IgD-negative memory B cell (primary cell): ENCODE data around the gene KLF11. TPM values are rescaled to one million over a fixed set of nuclear protein-coding genes. Genes with fewer than 3 reads are reported as not detected.

Experiments used
- H3K27ac Mint-ChIP-seq, 3 donors: one replicate each; pipeline ENCODE4 v1.8.0; 2020 to 2022; ENCODE audit warnings: mild to moderate bottlenecking in 3 of 3, mixed read lengths in 3 of 3, moderate library complexity in 1 of 3
- H3K27me3 Mint-ChIP-seq: one replicate; pipeline ENCODE4 v1.8.0; 2021; ENCODE audit warnings: mixed read lengths
- H3K36me3 Mint-ChIP-seq: one replicate; pipeline ENCODE4 v1.8.0; 2020; ENCODE audit warnings: mild to moderate bottlenecking, mixed read lengths
- H3K4me1 Mint-ChIP-seq, 3 donors: one replicate each; pipeline ENCODE4 v1.8.0; 2020 to 2022; ENCODE audit warnings: mixed read lengths in 3 of 3, mild to moderate bottlenecking in 1 of 3
- H3K4me3 Mint-ChIP-seq, 4 donors: one replicate each; pipeline ENCODE4 v1.8.0; 2020 to 2022; ENCODE audit warnings: mild to moderate bottlenecking in 4 of 4, mixed read lengths in 4 of 4, moderate library complexity in 3 of 4
- H3K9me3 Mint-ChIP-seq, 3 donors: one replicate each; pipeline ENCODE4 v1.8.0; 2020 to 2021; ENCODE audit warnings: mixed read lengths in 3 of 3, mild to moderate bottlenecking in 1 of 3
- polyA plus RNA-seq: library from polyadenylated mRNA; unstranded; fragments of 300-500 nt; fragmentation: Illumina TruSeq; gene quantifications from one replicate; pipeline ENCODE4 v1.2.3, GENCODE V29; 2021

KLF11 gene
- polyA plus RNA-seq, 1 donor from 2014 or later = 13.9 TPM

DNA sequence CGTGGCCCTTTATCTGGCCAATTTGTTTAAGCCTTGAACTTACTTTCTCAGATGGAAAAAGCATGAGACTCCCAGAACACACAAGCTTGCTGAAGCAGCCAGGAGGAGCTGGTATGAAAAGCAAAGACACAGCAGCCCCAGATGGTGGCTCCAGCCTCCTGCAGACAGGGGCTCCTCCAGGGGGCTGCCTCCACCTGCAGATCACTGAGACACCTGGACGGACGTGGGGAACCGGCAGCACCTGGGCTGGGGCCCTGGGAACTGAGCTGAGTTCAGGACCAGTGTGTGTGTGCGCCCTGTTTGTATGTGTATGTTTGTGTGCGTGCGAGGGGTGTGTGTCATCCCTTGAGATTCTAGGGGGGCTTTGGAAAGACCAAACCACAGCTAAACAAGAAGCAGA is 28.2 kb downstream of the KLF11 start:
- H3K27ac Mint-ChIP-seq = no peak overlapping the region
- H3K4me1 Mint-ChIP-seq = peaks cover 3 to 4% (median 4%) of the 10 kb centered on the region in 3 donors
- H3K27me3 Mint-ChIP-seq = peaks cover 24% of the 10 kb centered on the region
- H3K4me3 Mint-ChIP-seq = peak overlapping the region in 1 of 4 donors; percentile 68
- H3K9me3 Mint-ChIP-seq = peaks cover 0 to 8% (median 4%) of the 10 kb centered on the region in 3 donors
- peaks cover 2% of the 10 kb centered on the region for H3K36me3 Mint-ChIP-seq

DNA sequence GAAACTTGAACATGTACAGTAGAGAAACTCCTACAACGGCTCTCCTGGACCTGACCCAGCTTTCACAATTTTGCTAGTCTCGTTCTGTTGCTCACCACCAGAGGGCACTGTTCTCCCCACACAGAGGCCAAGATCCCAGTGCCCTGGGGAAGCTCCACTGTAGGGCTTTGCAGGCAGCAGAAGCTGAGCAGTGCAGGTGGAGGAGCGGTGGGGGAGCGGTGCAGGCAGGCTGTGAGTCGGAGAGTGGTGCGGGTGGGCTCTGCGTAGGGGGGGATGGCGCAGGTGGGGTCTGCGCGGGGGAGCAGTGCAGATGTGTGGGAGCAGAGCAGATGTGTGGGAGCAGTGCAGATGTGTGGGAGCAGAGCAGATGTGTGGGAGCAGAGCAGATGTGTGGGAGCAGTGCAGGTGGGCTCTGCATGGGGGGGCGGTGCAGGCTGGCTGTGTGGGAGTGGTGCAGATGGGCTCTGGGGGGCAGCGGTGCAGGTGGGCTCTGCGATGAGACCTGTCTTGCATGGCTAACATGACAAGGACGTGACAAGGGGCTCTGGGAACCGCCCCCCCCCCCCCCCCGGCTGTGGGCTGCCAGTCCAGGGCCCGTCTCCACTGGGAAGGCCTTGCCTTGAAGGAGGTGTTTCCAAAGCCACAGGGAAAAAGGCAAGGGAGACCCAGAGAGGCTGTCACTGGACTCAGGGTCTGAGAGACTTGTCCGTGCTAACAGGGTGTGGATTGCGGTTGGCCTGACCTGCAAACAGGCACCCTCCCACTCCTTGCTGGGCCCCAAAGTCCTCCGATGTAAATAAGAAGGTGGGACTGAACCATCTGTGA is 29.5 kb downstream of the KLF11 start:
- Mint-ChIP-seq H3K9me3 (peaks cover 0 to 5% (median 2%) of the 10 kb centered on the region in 3 donors), H3K4me3 (no peak overlapping the region), H3K36me3 (peaks cover 2% of the 10 kb centered on the region), H3K27me3 (peaks cover 34% of the 10 kb centered on the region), H3K27ac (no peak overlapping the region), H3K4me1 (peaks cover 3 to 8% (median 4%) of the 10 kb centered on the region in 3 donors)

DNA sequence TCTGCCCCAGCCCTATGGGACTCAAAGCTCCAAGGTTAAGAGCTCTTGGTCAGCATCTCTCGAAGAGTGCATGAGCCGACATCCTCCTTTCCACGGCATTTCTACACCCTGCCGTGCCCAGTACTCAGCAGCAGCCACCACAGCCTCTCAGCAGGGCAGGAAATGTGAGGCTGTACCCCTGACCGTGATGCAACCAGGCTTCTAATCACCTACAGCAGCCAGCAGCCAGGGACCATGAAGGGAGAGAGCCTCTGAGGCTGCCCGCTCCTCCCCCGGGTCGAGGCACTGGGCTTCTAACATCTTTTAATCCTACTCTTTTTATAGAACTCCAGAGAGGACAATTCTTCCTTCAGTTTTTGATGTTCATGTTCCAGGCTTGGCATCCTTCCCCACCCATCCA is 30.4 kb downstream of the KLF11 start:
- peaks cover 4 to 8% (median 7%) of the 10 kb centered on the region in 3 donors for H3K4me1 Mint-ChIP-seq
- peak overlapping the region in 1 of 3 donors; percentile 52 for H3K27ac Mint-ChIP-seq
- peaks cover 42% of the 10 kb centered on the region for H3K27me3 Mint-ChIP-seq
- no peak overlapping the region for H3K4me3 Mint-ChIP-seq
- H3K36me3 Mint-ChIP-seq = no peaks in the 10 kb centered on the region
- no peaks in the 10 kb centered on the region for H3K9me3 Mint-ChIP-seq

DNA sequence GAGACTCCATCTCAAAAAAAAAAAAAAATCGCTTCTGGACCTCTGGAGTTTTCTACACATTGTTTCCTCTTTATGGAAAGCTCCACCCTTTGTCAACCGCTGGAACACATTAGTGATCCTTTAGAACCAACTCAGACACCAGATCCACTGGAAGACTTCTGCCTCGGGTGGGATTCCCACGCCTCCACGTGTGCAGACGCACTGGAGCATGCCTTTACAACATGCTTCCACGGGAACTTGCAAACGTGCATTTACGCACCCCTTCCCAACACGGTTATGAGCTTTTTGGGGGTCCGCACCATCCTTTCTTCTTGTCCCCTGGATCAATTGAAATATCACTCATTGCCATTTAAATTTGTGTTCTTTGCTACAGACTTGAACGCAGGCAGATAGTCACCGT is 31.8 kb downstream of the KLF11 start:
- Mint-ChIP-seq H3K4me1 (peaks cover 11 to 13% (median 11%) of the 10 kb centered on the region in 3 donors), H3K27me3 (peaks cover 48% of the 10 kb centered on the region), H3K4me3 (no peak overlapping the region), H3K9me3 (no peaks in the 10 kb centered on the region), H3K27ac (no peak overlapping the region), H3K36me3 (no peaks in the 10 kb centered on the region)

DNA sequence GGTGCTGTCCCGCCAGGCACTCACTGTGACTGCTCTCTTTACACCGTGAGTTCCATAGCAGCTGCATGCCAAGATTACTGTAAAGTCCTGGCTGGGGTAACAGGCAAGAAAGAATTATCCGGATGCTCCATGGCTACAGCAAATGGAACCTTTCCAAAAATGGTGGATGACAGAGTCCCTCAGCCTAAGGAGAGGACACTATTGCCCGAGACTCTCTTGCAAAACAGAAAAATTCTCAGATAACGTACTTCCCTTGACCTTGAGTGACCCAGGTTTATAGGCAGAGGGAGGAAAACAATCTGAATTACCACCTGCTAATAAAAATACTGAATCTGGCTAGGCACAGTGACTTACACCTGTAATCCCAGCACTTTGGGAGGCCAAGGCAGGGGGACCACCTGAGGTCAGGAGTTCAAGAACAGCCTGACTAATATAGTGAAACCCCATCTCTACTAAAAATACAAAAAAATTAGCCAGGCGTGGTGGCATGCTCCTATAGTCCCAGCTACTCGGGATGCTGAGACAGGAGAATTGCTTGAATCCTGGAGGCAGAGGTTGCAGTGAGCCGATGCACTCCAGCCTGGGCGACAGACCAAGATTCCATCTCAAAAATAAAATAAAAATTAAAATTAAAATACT is 32.3 kb downstream of the KLF11 start:
- Mint-ChIP-seq H3K27ac (no peak overlapping the region), H3K9me3 (no peaks in the 10 kb centered on the region), H3K27me3 (peaks cover 50% of the 10 kb centered on the region), H3K4me1 (peaks cover 11 to 13% (median 11%) of the 10 kb centered on the region in 3 donors), H3K4me3 (no peak overlapping the region), H3K36me3 (no peaks in the 10 kb centered on the region)

DNA sequence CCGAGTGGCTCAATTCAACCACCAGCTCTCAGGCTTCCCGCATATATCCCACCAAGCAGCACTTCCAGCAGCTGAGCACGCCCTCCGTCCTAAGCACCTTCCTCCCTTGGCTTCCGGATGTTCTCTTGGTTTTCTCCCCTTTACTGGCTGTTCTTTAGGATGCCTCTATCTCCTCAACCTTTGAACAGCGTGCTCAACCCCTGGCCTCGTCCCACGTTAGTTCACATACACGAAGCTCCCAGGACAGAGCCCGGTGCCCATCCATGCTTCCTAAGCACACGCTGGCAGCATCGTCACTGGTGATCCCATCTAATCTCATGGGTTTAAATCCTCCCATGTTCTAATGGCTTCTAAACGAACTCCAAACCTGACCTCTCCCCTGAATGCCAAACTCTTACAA is 33.2 kb downstream of the KLF11 start:
- H3K27me3 Mint-ChIP-seq = peaks cover 57% of the 10 kb centered on the region
- H3K4me3 Mint-ChIP-seq = no peak overlapping the region
- no peaks in the 10 kb centered on the region for H3K36me3 Mint-ChIP-seq
- H3K9me3 Mint-ChIP-seq = no peaks in the 10 kb centered on the region
- peaks cover 14 to 19% (median 17%) of the 10 kb centered on the region in 3 donors for H3K4me1 Mint-ChIP-seq
- peak overlapping the region in 1 of 3 donors; percentile 20 for H3K27ac Mint-ChIP-seq

DNA sequence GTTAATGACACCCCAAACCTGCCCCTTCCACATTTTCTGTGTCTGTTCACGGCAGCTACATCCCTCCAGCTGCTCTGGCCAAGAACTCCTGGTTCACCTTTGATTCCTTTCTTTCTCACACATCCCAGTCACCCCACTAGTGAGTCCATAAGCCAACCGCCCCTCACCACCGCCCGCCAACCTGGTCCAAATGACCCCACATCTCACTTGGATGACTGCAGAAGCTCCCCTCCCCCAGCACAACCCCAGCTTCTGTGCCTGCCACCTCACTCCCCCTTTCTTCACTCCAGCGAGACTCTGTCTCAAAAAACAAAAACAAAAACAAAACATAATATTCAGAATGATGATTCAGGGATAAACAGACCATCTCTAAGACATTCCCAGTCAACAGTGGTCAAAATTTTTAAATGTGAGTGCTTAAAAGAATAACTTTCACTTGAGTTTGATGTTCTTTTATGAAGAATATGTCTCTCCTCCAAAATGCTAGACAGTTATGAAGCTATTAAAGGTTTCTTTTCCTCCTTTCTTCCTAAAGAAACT is 33.7 kb downstream of the KLF11 start:
- H3K27me3 Mint-ChIP-seq = peaks cover 60% of the 10 kb centered on the region
- peaks cover 14 to 19% (median 17%) of the 10 kb centered on the region in 3 donors for H3K4me1 Mint-ChIP-seq
- H3K9me3 Mint-ChIP-seq = no peaks in the 10 kb centered on the region
- H3K27ac Mint-ChIP-seq = no peak overlapping the region
- H3K36me3 Mint-ChIP-seq = no peaks in the 10 kb centered on the region
- H3K4me3 Mint-ChIP-seq = peak overlapping the region in 1 of 4 donors; percentile 57

DNA sequence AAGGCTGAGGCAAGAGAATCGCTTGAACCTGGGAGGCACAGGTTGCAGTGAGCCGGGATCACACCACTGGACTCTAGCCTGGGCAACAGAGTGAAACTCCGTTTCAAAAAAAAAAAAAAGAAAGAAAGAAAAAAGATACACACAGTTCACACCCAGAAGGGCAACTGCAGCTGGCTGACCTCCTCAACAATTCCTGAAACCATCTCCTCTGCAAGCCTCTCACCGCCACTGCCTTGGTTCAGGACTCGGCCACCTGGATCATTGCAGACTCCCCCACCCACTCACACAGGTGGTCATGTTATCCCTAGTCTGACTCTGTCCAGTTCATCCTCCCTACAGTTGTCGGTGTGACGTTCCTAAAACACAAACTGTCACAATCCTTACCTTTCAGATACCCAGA is 34.7 kb downstream of the KLF11 start:
- Mint-ChIP-seq H3K4me1 (peaks cover 15 to 18% (median 18%) of the 10 kb centered on the region in 3 donors), H3K9me3 (no peaks in the 10 kb centered on the region), H3K36me3 (no peaks in the 10 kb centered on the region), H3K4me3 (peak overlapping the region in 2 of 4 donors; percentile 48 to 94), H3K27ac (peak overlapping the region in 1 of 3 donors; percentile 41), H3K27me3 (peaks cover 62% of the 10 kb centered on the region)

DNA sequence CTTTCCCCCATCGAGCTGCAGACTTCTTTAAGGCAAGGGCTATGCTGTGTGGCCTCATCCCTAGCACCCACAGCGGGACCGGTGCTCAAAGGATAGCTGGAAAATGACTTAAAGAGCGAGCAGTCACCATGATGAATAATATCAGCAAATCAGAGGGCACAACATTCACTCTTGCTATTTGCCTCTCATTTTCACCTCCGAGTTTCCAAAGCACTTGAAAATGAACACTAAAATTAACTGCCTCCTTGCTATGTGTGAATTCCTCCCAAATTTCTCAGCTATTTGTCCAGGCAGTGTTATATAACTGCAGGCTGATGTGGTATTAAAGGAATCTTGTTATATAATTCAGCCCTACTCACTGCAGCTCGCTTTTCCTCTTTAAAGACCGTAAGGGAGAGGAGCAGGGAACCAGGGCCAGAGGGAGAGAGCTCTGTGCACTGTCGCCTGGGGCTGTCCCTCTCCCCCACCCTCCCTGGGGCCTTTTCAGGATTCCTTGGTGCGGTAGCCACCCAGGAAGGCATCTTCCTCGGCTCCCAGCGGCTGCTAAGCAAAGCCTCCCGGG is 35.4 kb downstream of the KLF11 start:
- Mint-ChIP-seq H3K36me3 (no peaks in the 10 kb centered on the region), H3K27me3 (peaks cover 65% of the 10 kb centered on the region), H3K9me3 (no peaks in the 10 kb centered on the region), H3K27ac (peak overlapping the region in 2 of 3 donors; percentile 31 to 66), H3K4me1 (peaks cover 15 to 21% (median 21%) of the 10 kb centered on the region in 3 donors), H3K4me3 (peak overlapping the region; percentile 81 to 94 (median 91))

DNA sequence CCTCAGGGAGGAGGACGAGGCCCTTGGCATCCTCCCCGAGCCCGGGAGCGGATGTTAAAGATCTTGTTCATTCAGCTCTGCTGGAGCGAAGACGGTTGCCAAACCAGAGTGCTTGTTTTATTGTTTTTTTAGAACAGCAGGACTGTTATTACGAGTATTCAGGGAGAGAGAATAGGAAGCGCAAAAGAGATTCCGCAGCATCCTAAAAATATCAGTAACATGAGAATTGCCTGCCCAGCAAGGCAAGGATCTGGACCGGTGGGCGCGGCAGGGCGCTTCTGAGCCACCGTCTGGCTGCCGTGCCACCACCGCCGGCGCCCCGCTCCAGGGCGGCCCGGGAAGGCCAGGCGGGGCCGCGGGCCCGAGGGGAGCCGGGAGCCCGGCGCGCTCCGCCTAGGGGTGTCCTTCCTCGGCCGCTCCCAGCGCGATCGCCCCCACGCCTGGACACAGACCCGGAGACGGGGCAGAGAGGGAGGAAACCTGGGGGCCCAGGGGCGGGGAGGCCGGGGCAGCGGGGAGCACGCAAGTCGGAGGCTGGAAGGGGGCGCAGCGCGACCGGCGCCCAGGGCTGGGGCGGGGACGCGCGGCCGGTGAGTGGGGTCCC is 36.0 kb downstream of the KLF11 start:
- Mint-ChIP-seq H3K4me1 (peaks cover 16 to 24% (median 21%) of the 10 kb centered on the region in 3 donors), H3K36me3 (no peaks in the 10 kb centered on the region), H3K27me3 (peaks cover 66% of the 10 kb centered on the region), H3K4me3 (peak overlapping the region; percentile 81 to 94 (median 91)), H3K27ac (peak overlapping the region in 1 of 3 donors; percentile 66), H3K9me3 (no peaks in the 10 kb centered on the region)

DNA sequence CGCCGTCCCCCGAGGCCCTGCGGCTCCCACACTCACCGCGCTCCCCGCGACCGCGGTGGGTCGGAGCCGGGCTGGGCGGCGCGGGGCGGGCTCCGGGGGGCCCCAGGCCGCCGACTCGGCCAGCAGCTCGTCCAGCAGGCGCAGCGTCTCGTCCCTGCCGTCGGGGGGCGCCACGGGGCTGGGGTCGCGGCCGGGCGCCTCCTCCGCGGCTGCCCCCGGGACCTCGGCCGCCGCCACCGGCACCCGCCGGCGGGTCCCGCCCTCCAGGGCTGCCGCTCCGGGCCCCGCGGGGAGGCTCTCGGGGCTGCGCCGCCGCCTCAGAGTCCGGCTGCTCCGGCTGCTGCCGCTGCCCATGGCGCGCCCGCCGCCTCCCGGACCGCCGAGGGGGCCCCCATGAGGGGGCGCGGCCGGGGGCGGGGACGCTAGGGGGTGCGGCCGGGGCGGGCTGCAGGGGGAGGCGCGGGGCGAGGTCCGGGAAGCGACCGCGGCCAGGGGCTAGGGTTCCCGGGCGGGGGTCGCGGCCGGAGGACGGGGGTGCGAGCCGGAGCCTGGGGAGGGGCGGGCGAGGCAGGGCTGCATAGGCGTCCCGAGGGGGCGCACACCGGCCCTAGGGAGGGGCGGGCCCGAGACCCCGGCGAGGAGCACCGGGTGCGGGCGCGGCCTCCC is 36.7 kb downstream of the KLF11 start, which contains the start of gene CYS1:
Gene CYS1 (minus strand): TSS at position 542 of the 666 bp plus-strand sequence. CDS start 188 bp downstream, at position 354.
- Mint-ChIP-seq H3K36me3 (no peaks in the 10 kb centered on the region), H3K9me3 (no peaks in the 10 kb centered on the region), H3K4me1 (peaks cover 17 to 24% (median 21%) of the 10 kb centered on the region in 3 donors), H3K4me3 (peak within 1 kb of the TSS; percentile 81 to 94 (median 91)), H3K27me3 (peaks cover 68% of the 10 kb centered on the region), H3K27ac (peak within 1 kb of the TSS in 2 of 3 donors; percentile 66 to 71)

DNA sequence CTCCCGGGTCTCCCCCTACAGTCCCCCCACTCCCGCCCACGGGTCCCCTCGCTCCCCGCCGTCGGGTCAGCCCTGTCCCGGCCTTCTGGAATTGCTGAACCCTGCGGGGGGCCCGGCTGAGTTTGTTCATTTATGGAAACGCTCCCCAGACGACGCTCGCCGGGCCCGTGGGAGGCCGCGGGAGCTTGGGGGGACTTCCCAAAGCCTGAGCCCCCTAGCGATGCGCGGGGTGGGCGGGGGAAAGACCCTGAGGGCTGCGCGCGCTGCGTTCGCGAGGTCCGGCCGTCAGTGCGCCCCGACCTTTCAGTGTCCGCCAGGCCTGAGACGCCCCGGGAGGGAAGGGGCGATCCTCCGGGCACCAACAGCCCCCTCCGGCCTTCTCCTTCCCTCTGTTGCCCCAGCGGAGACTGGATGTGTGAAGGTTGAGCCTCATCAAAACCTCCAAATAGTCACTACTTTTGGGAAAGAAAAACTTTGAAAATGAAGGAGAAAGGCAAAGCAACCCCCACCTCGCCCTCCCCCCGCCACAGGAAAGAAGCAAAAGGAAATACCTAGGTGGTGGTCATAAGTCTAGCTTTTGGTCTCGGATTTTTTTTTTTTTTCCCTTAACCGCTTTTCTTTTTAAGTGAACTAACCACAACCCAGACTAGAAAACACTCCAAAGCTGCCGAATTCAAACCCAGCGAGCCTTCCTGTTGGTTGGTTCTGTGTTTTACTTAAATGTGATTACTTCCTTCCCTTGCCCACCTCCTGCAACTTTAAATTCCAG is 37.4 kb downstream of the KLF11 start:
- Mint-ChIP-seq H3K9me3 (no peaks in the 10 kb centered on the region), H3K36me3 (no peaks in the 10 kb centered on the region), H3K4me1 (peaks cover 17 to 24% (median 21%) of the 10 kb centered on the region in 3 donors), H3K27me3 (peaks cover 68% of the 10 kb centered on the region), H3K27ac (peak overlapping the region in 1 of 3 donors; percentile 71), H3K4me3 (peak overlapping the region; percentile 72 to 87 (median 82))

DNA sequence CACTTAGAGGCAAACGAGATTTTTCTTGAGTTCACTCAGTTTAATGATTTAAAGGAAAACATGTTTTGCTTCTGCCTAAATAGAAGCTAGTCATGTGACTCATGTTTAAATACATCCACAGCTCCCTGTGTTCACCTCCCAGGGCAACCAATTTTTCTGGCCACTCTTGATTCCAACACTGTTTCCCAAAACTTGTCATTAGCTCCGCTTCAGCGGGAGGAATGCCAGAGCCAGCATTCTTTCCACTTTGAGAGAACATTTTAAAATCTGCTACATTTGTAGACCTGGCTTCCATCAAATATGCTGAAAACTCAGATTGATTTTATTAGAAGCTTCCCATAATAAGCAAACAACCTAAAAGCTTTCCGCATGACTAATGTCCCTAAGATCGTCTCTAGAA is 39.7 kb downstream of the KLF11 start:
- Mint-ChIP-seq H3K4me1 (peaks cover 11 to 23% (median 21%) of the 10 kb centered on the region in 3 donors), H3K36me3 (no peaks in the 10 kb centered on the region), H3K4me3 (peak overlapping the region in 2 of 4 donors; percentile 0 to 57), H3K9me3 (no peaks in the 10 kb centered on the region), H3K27me3 (peaks cover 61% of the 10 kb centered on the region), H3K27ac (peak overlapping the region in 2 of 3 donors; percentile 58 to 85)
